Esophagus squamous epithelium (tissue), 5 donors: ENCODE data around the gene RAB44. TPM values are rescaled to one million over a fixed set of nuclear protein-coding genes. Genes with fewer than 3 reads are reported as not detected.
"Not testable (repeated sequence)": the region's sequence is repeated elsewhere in the genome, so short reads cannot be mapped to it uniquely, and the experiment has no call there.

Experiments
- DNase-seq: peaks from one replicate; lab custom pipeline; 2025; lab: John Stamatoyannopoulos, UW
- H3K27ac ChIP-seq, 4 donors: fragments of 200-600 bp; sonication (generic); one replicate each; pipeline ENCODE4 v1.5.1; 2016 to 2019; ENCODE audit warnings: mild to moderate bottlenecking in 1 of 4
- H3K27me3 ChIP-seq, 4 donors: fragments of 200-600 bp; sonication (generic); 1 replicate in 3 of 4; 2 replicates in 1 of 4; pipeline versions ENCODE4 v1.5.1 to v1.6.0; 2017 to 2021; ENCODE audit warnings: antibody characterized with exemption in 1 of 4
- H3K36me3 ChIP-seq, 3 donors: fragments of 200-600 bp; sonication (generic); one replicate each; pipeline ENCODE4 v1.5.1; 2016 to 2019
- H3K4me1 ChIP-seq, 3 donors: fragments of 200-600 bp; sonication (generic); one replicate each; pipeline ENCODE4 v1.5.1; 2017 to 2019
- H3K4me3 ChIP-seq, 4 donors: fragments of 200-600 bp; sonication (generic); 1 replicate in 3 of 4; 2 replicates in 1 of 4; pipeline ENCODE4 v1.5.1; 2016 to 2019; ENCODE audit warnings: mild to moderate bottlenecking in 2 of 4, moderate library complexity in 1 of 4
- H3K9me3 ChIP-seq, 3 donors: fragments of 200-600 bp; sonication (generic); one replicate each; pipeline ENCODE4 v1.5.1; 2016 to 2019
- CTCF ChIP-seq, 6 experiments: fragments of 450-650 bp in 4 of 6; fragments of 200-600 bp in 2 of 6; sonication (generic) in 2 of 6; IDR thresholded peaks; one replicate each; pipeline ENCODE4 v1.5.1; 2016 to 2019; ENCODE audit warnings: antibody characterized with exemption in 6 of 6, mild to moderate bottlenecking in 4 of 6, moderate library complexity in 4 of 6
- POLR2A ChIP-seq, 4 donors: fragments of 450-650 bp; IDR thresholded peaks; one replicate each; pipeline ENCODE4 v1.6.1; 2017; ENCODE audit warnings: antibody characterized with exemption in 4 of 4, mild to moderate bottlenecking in 4 of 4, moderate library complexity in 3 of 4
- WGBS, 2 donors: methylation state at CpG; one replicate each; pipeline ENCODE4 v1.1.5; 2018; 5-methylcytosine and 5-hydroxymethylcytosine counted together
- intact Hi-C: fragments of 100-400 bp; cut with DNase I; formaldehyde crosslinking; loops from one replicate; pipeline ENCODE4 v1.15.0; 2022
- total RNA-seq, 4 donors: library from RNA; depleted of rRNA; stranded (reverse); fragments of >200 nt; gene quantifications; one replicate each; pipeline ENCODE4 v1.1.0, GENCODE V29; 2016
- donor health status: DM: yes; HTN: yes; CAD: no.

The RAB44 gene
- total RNA-seq, 4 donors from 2014 or later = 0.11 to 0.76 (median 0.18) TPM; not detected in 1

GRCh38 chr6:36651659-36652379, 45.8 kb upstream of the RAB44 start:
- 85 to 96% methylated on average over 9 to 11 of the region's 11 CpGs for WGBS, 2 donors
- no peak overlapping the region for H3K4me3 ChIP-seq
- no peaks in the 10 kb centered on the region for H3K36me3 ChIP-seq
- no peak overlapping the region for H3K27ac ChIP-seq
- H3K4me1 ChIP-seq = peaks cover 0 to 22% (median 5%) of the 10 kb centered on the region in 3 donors
- intact Hi-C loops = no loop called here
- peaks cover 0 to 5% (median 0%) of the 10 kb centered on the region in 4 donors for H3K27me3 ChIP-seq
- TF ChIP-seq POLR2A (IDR thresholded peaks at IDR 0.05) (no peak), CTCF (IDR thresholded peaks at IDR 0.05) (no peak)
- no peak for DNase-seq
- H3K9me3 ChIP-seq = no peaks in the 10 kb centered on the region

GRCh38 chr6:36654469-36654868, 43.2 kb upstream of the RAB44 start:
- H3K27me3 ChIP-seq, H3K27ac ChIP-seq, DNase-seq, intact Hi-C loops, H3K9me3 ChIP-seq, H3K4me3 ChIP-seq, H3K36me3 ChIP-seq: not testable (repeated sequence)
- peaks cover 0 to 24% (median 5%) of the 10 kb centered on the region in 3 donors for H3K4me1 ChIP-seq
- WGBS, 2 donors = 87 to 89% methylated on average over 5 of the region's 5 CpGs

GRCh38 chr6:36655085-36655724, 42.4 kb upstream of the RAB44 start:
- peaks cover 0 to 10% (median 0%) of the 10 kb centered on the region in 4 donors for H3K27me3 ChIP-seq
- no peak overlapping the region for H3K27ac ChIP-seq
- WGBS, 2 donors = 72 to 79% methylated on average over 5 to 6 of the region's 6 CpGs
- intact Hi-C loops = no loop called here
- TF ChIP-seq POLR2A (IDR thresholded peaks at IDR 0.05) (no peak), CTCF (IDR thresholded peaks at IDR 0.05) (no peak)
- no peaks in the 10 kb centered on the region for H3K36me3 ChIP-seq
- no peak overlapping the region for H3K4me3 ChIP-seq
- no peaks in the 10 kb centered on the region for H3K9me3 ChIP-seq
- peaks cover under 1 to 24% (median 7%) of the 10 kb centered on the region in 3 donors for H3K4me1 ChIP-seq
- DNase-seq = no peak

GRCh38 chr6:36656441-36656840, 41.2 kb upstream of the RAB44 start:
- TF ChIP-seq POLR2A (IDR thresholded peaks at IDR 0.05) (no peak), CTCF (IDR thresholded peaks at IDR 0.05) (no peak)

GRCh38 chr6:36657271-36657670, 40.4 kb upstream of the RAB44 start:
- no peak for DNase-seq
- peaks cover 11 to 31% (median 18%) of the 10 kb centered on the region in 3 donors for H3K4me1 ChIP-seq
- intact Hi-C loops = no loop called here
- no peaks in the 10 kb centered on the region for H3K36me3 ChIP-seq
- H3K4me3 ChIP-seq = no peak overlapping the region
- no peak overlapping the region for H3K27ac ChIP-seq
- TF ChIP-seq POLR2A (IDR thresholded peaks at IDR 0.05) (no peak), CTCF (IDR thresholded peaks at IDR 0.05) (no peak)
- 89 to 100% methylated on average over 1 of the region's 1 CpG for WGBS, 2 donors
- H3K9me3 ChIP-seq = no peaks in the 10 kb centered on the region
- peaks cover 0 to 16% (median 0%) of the 10 kb centered on the region in 4 donors for H3K27me3 ChIP-seq

More at GRCh38 chr6:36656441-36656840, 41.2 kb upstream of the RAB44 start:
- WGBS, 2 donors = 67 to 70% methylated on average over 5 of the region's 5 CpGs
- H3K4me3 ChIP-seq = no peak overlapping the region
- peaks cover 8 to 24% (median 13%) of the 10 kb centered on the region in 3 donors for H3K4me1 ChIP-seq
- H3K36me3 ChIP-seq = no peaks in the 10 kb centered on the region
- DNase-seq = no peak
- H3K27me3 ChIP-seq = peaks cover 0 to 16% (median 0%) of the 10 kb centered on the region in 4 donors
- no peaks in the 10 kb centered on the region for H3K9me3 ChIP-seq
- H3K27ac ChIP-seq = no peak overlapping the region
- intact Hi-C loops = no loop called here
